HepG2 (cell line): ENCODE measurements around the gene ALKBH2. TPM values are rescaled to one million over a fixed set of nuclear protein-coding genes. Genes with fewer than 3 reads are reported as not detected.

Experiments used
- AGO2 ChIP-seq: fragments of 200-400 bp; formaldehyde crosslinking; optimal IDR thresholded peaks from 2 replicates; pipeline ENCODE3; 2017; ENCODE audit warnings: mild to moderate bottlenecking, low read depth, low read length, moderate library complexity
- AHDC1 ChIP-seq: sonication (generic); formaldehyde crosslinking; IDR thresholded peaks from 2 replicates; pipeline ENCODE4 v1.5.1; 2020; ENCODE audit warnings: mild to moderate bottlenecking, missing genetic modification reagents, borderline replicate concordance
- ATF7 ChIP-seq, 2 experiments: fragments of 450-650 bp in 1 of 2; sonication (generic) in 1 of 2; formaldehyde crosslinking in 1 of 2; IDR thresholded peaks; 2 replicates each; pipeline versions ENCODE4 v1.4.0 to v1.6.1; 2016 to 2020; ENCODE audit warnings: antibody characterized with exemption in 1 of 2, mild to moderate bottlenecking in 1 of 2, missing genetic modification reagents in 1 of 2
- KLF13 ChIP-seq: sonication (generic); formaldehyde crosslinking; IDR thresholded peaks from 2 replicates; pipeline ENCODE4 v1.4.0; 2020; ENCODE audit warnings: mild to moderate bottlenecking, missing genetic modification reagents
- RARA ChIP-seq: IDR thresholded peaks from 2 replicates; pipeline ENCODE4 v1.6.1; 2016; ENCODE audit warnings: missing genetic modification reagents, missing compliant biosample characterization
- RFX1 ChIP-seq: fragments of 450-650 bp; IDR thresholded peaks from 2 replicates; pipeline ENCODE4 v1.6.1; 2017
- SIN3B ChIP-seq: fragments of 150-350 bp; IDR thresholded peaks from 2 replicates; pipeline ENCODE4 v1.6.1; 2014; ENCODE audit warnings: low read length
- SNAPC2 ChIP-seq: sonication (generic); formaldehyde crosslinking; IDR thresholded peaks from 2 replicates; pipeline ENCODE4 v1.8.1; 2022; ENCODE audit warnings: mild to moderate bottlenecking, missing genetic modification reagents
- TCF7L2 ChIP-seq: IDR thresholded peaks from 2 replicates; pipeline ENCODE4 v1.6.1; 2011; ENCODE audit warnings: mild to moderate bottlenecking, low read depth, low read length, moderate library complexity
- THAP9 ChIP-seq: sonication (generic); formaldehyde crosslinking; IDR thresholded peaks from 2 replicates; pipeline ENCODE4; 2020; ENCODE audit warnings: missing genetic modification reagents, mild to moderate bottlenecking, borderline replicate concordance
- WIZ ChIP-seq: sonication (generic); formaldehyde crosslinking; IDR thresholded peaks from 2 replicates; pipeline ENCODE4 v1.5.1; 2020; ENCODE audit warnings: mild to moderate bottlenecking, missing genetic modification reagents
- ZNF781 ChIP-seq: sonication (generic); formaldehyde crosslinking; IDR thresholded peaks from 2 replicates; pipeline ENCODE4 v1.5.1; 2020; ENCODE audit warnings: borderline replicate concordance, mild to moderate bottlenecking, missing genetic modification reagents; ENCODE audit errors: not compliant biosample characterization
- ZNF782 ChIP-seq: sonication (generic); formaldehyde crosslinking; IDR thresholded peaks from 2 replicates; pipeline ENCODE4 v1.4.0; 2020; ENCODE audit warnings: missing genetic modification reagents, mild to moderate bottlenecking, borderline replicate concordance
- polyA plus RNA-seq, 8 experiments: library from polyadenylated mRNA; depleted of rRNA in 3 of 8; stranded (reverse) in 7 of 8; unstranded in 1 of 8; fragments of >200 nt; fragmentation: Illumina TruSeq in 4 of 8; extraction: Trizol in 4 of 8; gene quantifications; 2 replicates each; pipeline versions ENCODE4 v1.2.1 to v1.2.3, GENCODE V29; 2011 to 2016; ENCODE audit warnings: low read depth in 4 of 8, missing spikeins in 1 of 8, mixed read lengths in 1 of 8; ENCODE audit not compliant: insufficient read depth in 1 of 8
- total RNA-seq, 5 experiments: library from RNA; depleted of rRNA; stranded (reverse); fragments of >200 nt; fragmentation: Illumina TruSeq; extraction: Trizol; gene quantifications; 2 replicates each; pipeline ENCODE4 v1.2.3, GENCODE V29; 2016; ENCODE audit warnings: low read depth in 1 of 5
- TF ChIP-seq, protein P1 (sequence below): sonication (generic); formaldehyde crosslinking; conservative IDR thresholded peaks from 2 replicates; pipeline ENCODE4 v1.4.0; 2020; ENCODE audit warnings: missing genetic modification reagents
- TF ChIP-seq, protein P2 (sequence below): sonication (generic); formaldehyde crosslinking; conservative IDR thresholded peaks from 2 replicates; pipeline ENCODE4 v1.8.1; 2023; ENCODE audit warnings: missing genetic modification reagents
- TF ChIP-seq, protein P3 (sequence below): IDR thresholded peaks from 2 replicates; pipeline ENCODE4 v1.6.1; 2016; ENCODE audit warnings: missing genetic modification reagents, missing compliant biosample characterization

ALKBH2 gene
- total and polyA plus RNA-seq, 2 of the 13 experiments (the other 11 are each of a cell fraction or from before 2014, with no cell fraction given), result 21.0 to 40.5 TPM

GRCh38 chr12:109052414-109053323, 40.6 kb downstream of the ALKBH2 start, which contains the start of gene USP30 (continued):
- TF ChIP-seq, protein P1, sequence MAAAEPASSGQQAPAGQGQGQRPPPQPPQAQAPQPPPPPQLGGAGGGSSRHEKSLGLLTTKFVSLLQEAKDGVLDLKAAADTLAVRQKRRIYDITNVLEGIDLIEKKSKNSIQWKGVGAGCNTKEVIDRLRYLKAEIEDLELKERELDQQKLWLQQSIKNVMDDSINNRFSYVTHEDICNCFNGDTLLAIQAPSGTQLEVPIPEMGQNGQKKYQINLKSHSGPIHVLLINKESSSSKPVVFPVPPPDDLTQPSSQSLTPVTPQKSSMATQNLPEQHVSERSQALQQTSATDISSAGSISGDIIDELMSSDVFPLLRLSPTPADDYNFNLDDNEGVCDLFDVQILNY (CRISPR knock-in tag), result peak; percentile 70
- TF ChIP-seq ZNF781 (CRISPR knock-in tag) (peak; percentile 34), AGO2 (no peak), ZNF782 (peak; percentile 29; the same call in 1 of the 2 replicates), THAP9 (peak; percentile 83; the same call in 1 of the 2 replicates), SNAPC2 (CRISPR knock-in tag) (no peak), RFX1 (peak; percentile 91), ATF7 (IDR thresholded peaks at IDR 0.05) (no peak), ATF7 (CRISPR knock-in tag; IDR thresholded peaks at IDR 0.05) (peak; percentile 77; the same call in 1 of the 2 replicates), AHDC1 (0 out of 2 replicates have a peak, but pooled peaks have one; percentile 17), SIN3B (peak; percentile 96), KLF13 (0 out of 2 replicates have a peak, but pooled peaks have one; percentile 78), RARA (CRISPR knock-in tag) (peak; percentile 53), TCF7L2 (no peak), WIZ (CRISPR knock-in tag) (peak; percentile 27; the same call in 1 of the 2 replicates)
- TF ChIP-seq, protein P2, sequence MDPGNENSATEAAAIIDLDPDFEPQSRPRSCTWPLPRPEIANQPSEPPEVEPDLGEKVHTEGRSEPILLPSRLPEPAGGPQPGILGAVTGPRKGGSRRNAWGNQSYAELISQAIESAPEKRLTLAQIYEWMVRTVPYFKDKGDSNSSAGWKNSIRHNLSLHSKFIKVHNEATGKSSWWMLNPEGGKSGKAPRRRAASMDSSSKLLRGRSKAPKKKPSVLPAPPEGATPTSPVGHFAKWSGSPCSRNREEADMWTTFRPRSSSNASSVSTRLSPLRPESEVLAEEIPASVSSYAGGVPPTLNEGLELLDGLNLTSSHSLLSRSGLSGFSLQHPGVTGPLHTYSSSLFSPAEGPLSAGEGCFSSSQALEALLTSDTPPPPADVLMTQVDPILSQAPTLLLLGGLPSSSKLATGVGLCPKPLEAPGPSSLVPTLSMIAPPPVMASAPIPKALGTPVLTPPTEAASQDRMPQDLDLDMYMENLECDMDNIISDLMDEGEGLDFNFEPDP (CRISPR knock-in tag), result no peak
- TF ChIP-seq, protein P3, sequence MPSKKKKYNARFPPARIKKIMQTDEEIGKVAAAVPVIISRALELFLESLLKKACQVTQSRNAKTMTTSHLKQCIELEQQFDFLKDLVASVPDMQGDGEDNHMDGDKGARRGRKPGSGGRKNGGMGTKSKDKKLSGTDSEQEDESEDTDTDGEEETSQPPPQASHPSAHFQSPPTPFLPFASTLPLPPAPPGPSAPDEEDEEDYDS (CRISPR knock-in tag), result peak; percentile 65
